ENCODE measurements around the gene SLC6A6. TPM values are rescaled to one million over a fixed set of nuclear protein-coding genes. Genes with fewer than 3 reads are reported as not detected.

Gene SLC6A6
- total and polyA plus RNA-seq, 10 of the 15 experiments (the other 5 are each of a cell fraction or from before 2014, with no cell fraction given) = 5.6 to 47.0 (median 20.2) TPM

- ATAC-seq = no peak
- H3K9me3 ChIP-seq (replicated peaks; ENCODE audit: control insufficient read depth, insufficient read depth, low read length) = no peaks in the 10 kb centered on the region
- no peak overlapping the region for H3K27ac ChIP-seq (ENCODE audit: control insufficient read depth, insufficient read depth)
- H3K27me3 ChIP-seq (replicated peaks in 1 of 2; ENCODE audit: control insufficient read depth in 2 of 2, insufficient read depth in 2 of 2, low read length in 1 of 2) = no peaks in the 10 kb centered on the region
- H2AFZ ChIP-seq (ENCODE audit: control insufficient read depth, low read depth, low read length) = no peak overlapping the region
- SMC1A ChIA-PET (ENCODE audit: uncharacterized antibody, unreplicated experiment) = interaction anchor here (0.6 to 2.6 kb wide), 10 partner anchors 29 to 293 kb away, joined by 3 to 18 read pairs (median 4); no protein-coding TSS in a partner anchor
- peaks cover 4 to 11% of the 10 kb centered on the region in 2 experiments; a peak in 3 of 4 replicates for H3K36me3 ChIP-seq (ENCODE audit: control insufficient read depth in 2 of 2, insufficient read depth in 2 of 2, low read length in 1 of 2)
- TF ChIP-seq ZNF622 (IDR thresholded peaks at IDR 0.05) (no peak), IRF4 (IDR thresholded peaks at IDR 0.05; ENCODE audit: low read depth, low read length) (no peak), SP1 (IDR thresholded peaks at IDR 0.05; ENCODE audit: low read depth, low read length) (no peak), BCL3 (IDR thresholded peaks at IDR 0.05; ENCODE audit: borderline replicate concordance, insufficient read depth, low read depth, low read length, poor library complexity, severe bottlenecking) (no peak), PML (IDR thresholded peaks at IDR 0.05; ENCODE audit: low read length) (no peak), ZBTB40 (IDR thresholded peaks at IDR 0.05; ENCODE audit: borderline replicate concordance) (no peak), EP300 (IDR thresholded peaks at IDR 0.05; ENCODE audit: borderline replicate concordance in 1 of 2, control insufficient read depth in 1 of 2, low read depth in 2 of 2, low read length in 2 of 2) (no peak), ZNF217 (IDR thresholded peaks at IDR 0.05) (no peak), NR2F1 (conservative IDR thresholded peaks at IDR 0.05) (no peak), MYC (IDR thresholded peaks at IDR 0.05; ENCODE audit: insufficient read depth, insufficient read length, insufficient replicate concordance, low read length, severe bottlenecking) (no peak), DPF2 (IDR thresholded peaks at IDR 0.05) (no peak)
- BruUV-seq (replicated peaks) = no TSS peak
- FAIRE-seq = no peak
- no peak overlapping the region for H3K9ac ChIP-seq (ENCODE audit: control insufficient read depth, insufficient read depth, low read length)
- POLR2A ChIA-PET = no interaction called here
- no peak overlapping the region for H3K4me2 ChIP-seq (ENCODE audit: control insufficient read depth, insufficient read depth)
- WGBS (ENCODE audit: insufficient coverage, insufficient replicate concordance, low lambda C conversion rate, missing lambda C conversion rate) = 95% methylated on average over 9 of the region's 9 CpGs
- no peak for DNase-seq (ENCODE audit: low read depth, low spot score)
- intact Hi-C loops (cut with micrococcal nuclease; ENCODE audit: unreplicated experiment) (no loop called here), in situ Hi-C loops (cut with MboI) (loop anchor here (5.0 kb wide), 2 partner anchors 200 to 565 kb away; no protein-coding TSS in a partner anchor)
- CTCF ChIA-PET = interaction anchor here (0.7 to 3.1 kb wide), 14 partner anchors 30 to 566 kb away, joined by 3 to 17 read pairs (median 5); partner anchors contain the start of gene SLC6A6
- no peaks in the 10 kb centered on the region for H4K20me1 ChIP-seq (ENCODE audit: control insufficient read depth, insufficient read depth)
- H3K4me1 ChIP-seq (ENCODE audit: control insufficient read depth, insufficient read depth, low read length) = no peaks in the 10 kb centered on the region
- RAD21 ChIA-PET (ENCODE audit: unreplicated experiment) = interaction anchor here (0.5 to 2.5 kb wide), 3 partner anchors 58 to 259 kb away, joined by 3 to 11 read pairs (median 4); no protein-coding TSS in a partner anchor
- no peak overlapping the region for H3K4me3 ChIP-seq
- no peaks in the 10 kb centered on the region for H3K79me2 ChIP-seq (ENCODE audit: control insufficient read depth, insufficient read depth, low read length)
Measured at GRCh38 chr3:14462738-14463137, 60.3 kb downstream of the SLC6A6 start.

All from GM12878 (cell line).